Right renal cortex interstitium (tissue), 3 donors: Measurements from ENCODE around the gene GATB. TPM values are rescaled to one million over a fixed set of nuclear protein-coding genes. Genes with fewer than 3 reads are reported as not detected.

ENCODE experiments used
- DNase-seq, 3 donors: peaks; one replicate each; pipeline ENCODE4 v3.0.0-alpha.2; 2013; ENCODE audit warnings: low read depth in 3 of 3, low spot score in 2 of 3
- polyA plus RNA-seq, 3 donors: library from polyadenylated mRNA; unstranded; fragments of 120-200 nt; gene quantifications; one replicate each; pipeline ENCODE4 v1.2.1, GENCODE V29; 2013; ENCODE audit not compliant: insufficient read length in 3 of 3

Gene GATB
- polyA plus RNA-seq, 3 donors: 33.2 to 38.0 (median 33.6) TPM

GRCh38 chr4:151658959-151659600 is 101.7 kb downstream of the GATB start:
- DNase-seq: no peak

GRCh38 chr4:151657896-151658295 is 102.9 kb downstream of the GATB start:
- DNase-seq: no peak

GRCh38 chr4:151656058-151656457 is 104.7 kb downstream of the GATB start:
- no peak for DNase-seq

DNA sequence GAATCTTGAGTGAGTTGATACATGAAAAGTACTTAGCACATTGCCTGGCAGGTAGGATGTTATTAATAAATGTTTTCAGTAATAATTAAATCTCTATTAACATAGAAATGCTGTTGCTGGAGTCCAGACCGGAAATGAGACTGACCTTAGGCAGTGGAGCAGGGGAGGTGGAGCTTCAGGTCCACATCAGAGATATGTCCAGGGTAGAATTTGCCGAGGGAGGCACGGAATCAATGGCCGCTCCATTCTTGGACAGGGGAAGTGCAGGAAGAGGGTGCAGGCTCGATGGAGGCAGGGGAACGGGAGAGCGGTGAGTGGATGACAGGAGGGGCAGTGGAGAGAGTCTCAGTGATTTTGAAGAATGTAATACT is 107.3 kb downstream of the GATB start:
- DNase-seq: no peak

- DNase-seq: no peak
Measured at GRCh38 chr4:151652841-151653547, 107.8 kb downstream of the GATB start.

- DNase-seq: no peak
Measured at GRCh38 chr4:151651496-151651895, 109.3 kb downstream of the GATB start.

- no peak for DNase-seq
Measured at GRCh38 chr4:151649479-151649878, 111.3 kb downstream of the GATB start.

DNA sequence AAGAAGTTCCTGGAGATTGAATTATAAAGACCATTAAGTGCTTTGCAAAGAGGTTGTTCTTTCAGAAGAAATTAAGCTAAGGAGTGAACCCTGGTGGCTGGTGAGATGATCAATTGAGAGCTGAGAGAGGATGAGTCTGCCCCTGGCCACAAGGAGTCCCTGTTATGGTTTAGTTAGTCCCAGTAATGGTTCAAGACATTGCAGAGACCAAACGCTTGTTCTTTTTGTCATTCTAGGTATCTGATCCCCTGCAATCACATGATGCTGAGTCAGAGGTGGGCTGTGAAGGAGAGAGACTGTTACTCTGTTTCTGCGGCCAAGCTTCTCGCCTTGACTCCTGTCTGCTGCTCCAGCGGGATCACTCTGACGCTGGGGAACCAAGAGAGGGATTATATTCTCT is 114.5 kb downstream of the GATB start:
- DNase-seq: no peak

- no peak for DNase-seq
Measured at GRCh38 chr4:151644622-151645021, 116.2 kb downstream of the GATB start.

- DNase-seq: no peak
Measured at GRCh38 chr4:151643564-151643963, 117.2 kb downstream of the GATB start.

DNA sequence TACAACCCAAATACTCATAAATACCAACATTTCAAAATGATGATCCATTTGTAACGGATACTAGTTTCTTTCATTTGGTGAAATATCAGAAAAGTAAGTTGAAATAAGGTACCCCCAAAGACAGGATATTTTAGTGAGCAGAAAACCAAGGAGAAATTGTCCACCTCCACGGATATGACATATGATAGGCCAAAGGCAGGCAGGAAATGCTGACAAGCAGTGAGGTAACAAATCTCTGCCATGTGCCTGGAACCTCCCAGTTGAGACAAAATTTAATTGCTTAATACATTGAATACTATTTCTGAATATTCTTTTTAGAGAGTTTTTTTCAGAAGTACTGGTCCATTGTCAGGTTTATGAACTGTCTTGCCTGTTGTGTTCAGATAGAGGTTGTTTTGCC is 118.8 kb downstream of the GATB start:
- no peak for DNase-seq

DNA sequence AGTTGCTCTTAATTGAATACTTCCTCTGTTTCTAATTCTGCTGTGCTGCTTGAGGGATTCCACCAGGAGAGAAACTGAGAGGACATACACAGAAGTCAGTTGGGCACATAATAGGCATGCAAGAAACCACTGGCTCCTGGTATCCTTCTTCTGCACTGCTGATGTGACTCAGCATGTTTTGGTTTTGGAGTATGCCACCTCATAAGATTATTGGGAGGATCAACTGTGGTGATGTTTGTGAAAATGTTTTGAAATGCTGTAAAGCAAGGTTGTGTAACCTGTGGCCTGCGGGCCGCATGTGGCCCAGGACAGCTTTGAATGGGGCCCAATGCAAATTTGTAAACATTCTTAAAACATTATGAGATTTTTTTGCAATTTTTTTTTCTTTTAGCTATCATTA is 119.6 kb downstream of the GATB start:
- DNase-seq: no peak

- no peak for DNase-seq
Measured at GRCh38 chr4:151640381-151640780, 120.4 kb downstream of the GATB start.

- no peak for DNase-seq
Measured at GRCh38 chr4:151638295-151638858, 122.4 kb downstream of the GATB start.

GRCh38 chr4:151631349-151631748 is 129.5 kb downstream of the GATB start:
- DNase-seq: no peak

DNA sequence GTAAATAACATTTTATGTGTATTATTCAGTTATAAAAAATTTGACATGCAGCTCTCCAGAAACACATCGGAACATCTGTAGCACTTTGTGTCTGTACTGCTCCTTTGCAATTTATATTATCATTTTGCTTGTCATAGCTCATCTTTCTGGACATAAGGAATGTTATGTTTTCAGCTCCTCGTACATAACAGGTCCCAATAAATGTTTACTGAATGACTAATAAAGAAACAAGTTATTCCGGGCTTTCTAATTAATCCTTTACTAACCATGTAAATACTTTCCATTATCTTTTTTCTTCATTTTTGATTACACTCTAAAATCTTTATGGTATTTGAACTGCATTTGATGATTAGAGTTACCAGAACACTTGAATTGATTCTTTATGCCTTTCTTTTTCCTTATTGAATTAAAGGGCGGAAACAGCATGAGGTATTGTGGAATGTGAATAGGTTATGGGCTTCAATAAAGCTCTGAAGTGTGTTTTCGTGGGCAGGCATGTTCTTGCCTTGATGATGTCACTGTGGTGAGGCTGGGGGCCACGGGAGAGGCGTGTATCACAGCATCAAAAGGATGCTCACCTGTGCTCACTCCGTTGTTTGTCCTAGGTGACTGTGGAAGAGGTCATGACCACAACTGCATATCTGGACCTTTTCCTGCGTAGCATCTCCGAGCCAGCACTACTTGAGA is 131.6 kb downstream of the GATB start:
- DNase-seq: no peak

DNA sequence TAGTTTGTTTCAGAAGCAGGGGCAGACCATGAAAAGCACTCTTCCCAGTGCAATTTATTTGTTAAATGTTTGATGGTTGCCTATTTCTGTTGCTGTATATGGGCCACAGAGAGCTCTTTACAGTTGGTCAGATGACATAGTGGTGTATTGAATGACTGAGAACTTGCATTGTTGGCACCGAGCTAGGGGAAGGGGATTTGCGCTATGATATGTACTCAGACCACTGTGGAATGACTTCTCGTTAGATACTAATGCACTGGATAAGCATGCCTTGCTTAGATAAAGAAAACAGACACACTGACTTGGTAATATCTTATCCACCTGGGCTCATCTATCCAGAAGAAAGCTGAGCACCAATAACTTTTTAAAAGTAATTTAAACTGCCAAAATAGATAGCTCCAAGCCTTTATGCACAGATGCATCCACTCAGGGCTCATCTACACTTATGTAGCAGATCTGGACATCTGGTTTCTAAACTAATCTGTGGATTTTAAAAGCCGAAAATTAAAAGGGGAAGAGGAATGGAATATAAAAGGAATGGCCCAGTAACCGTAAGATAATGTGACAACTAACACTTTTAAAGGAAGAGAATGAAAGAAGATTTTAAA is 132.7 kb downstream of the GATB start:
- DNase-seq: no peak

- DNase-seq: no peak
Measured at GRCh38 chr4:151627491-151627890, 133.3 kb downstream of the GATB start.

DNA sequence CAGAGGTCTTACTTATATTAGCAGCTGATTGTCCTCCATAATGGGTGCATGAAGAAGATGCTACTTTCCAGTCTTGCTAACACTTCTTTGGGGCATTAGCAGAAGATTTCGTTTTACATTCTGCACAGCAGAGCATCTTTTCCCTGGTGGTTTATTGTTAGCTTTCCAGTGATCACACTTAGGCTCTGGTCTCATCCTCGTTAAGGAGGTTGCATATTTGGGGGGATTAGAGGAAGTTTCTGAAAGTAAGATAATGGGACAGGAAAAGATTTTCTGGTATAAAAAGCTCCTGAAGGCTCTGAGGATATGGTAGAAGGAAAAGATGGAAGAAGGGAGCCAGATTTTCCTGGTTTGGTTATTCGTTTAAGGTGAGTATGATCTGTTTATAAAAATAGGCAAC is 134.1 kb downstream of the GATB start:
- no peak for DNase-seq

DNA sequence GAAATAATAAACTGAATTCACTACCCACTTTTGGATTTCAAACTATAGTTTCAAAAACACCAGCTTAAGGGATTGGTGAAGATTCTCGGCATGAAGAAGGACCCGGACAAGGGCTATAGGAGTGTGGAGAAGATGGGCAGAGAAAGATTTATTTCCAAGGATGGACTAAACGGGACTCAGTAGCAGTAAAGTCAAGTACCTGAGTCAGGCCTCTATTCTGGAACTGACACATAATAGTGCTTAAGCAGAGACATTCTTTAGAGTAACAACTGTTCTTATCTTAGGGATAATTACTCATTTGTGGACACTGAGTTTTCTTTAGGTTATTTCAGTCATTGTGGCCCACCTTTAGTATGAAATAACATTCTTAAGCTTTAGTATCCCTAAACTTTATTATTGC is 134.6 kb downstream of the GATB start:
- no peak for DNase-seq
